CD4-positive, alpha-beta T cell treated with Interleukin-17A for 1 hour (primary cell): ENCODE measurements around the gene ASTN2.

Experiments
- DNase-seq: peaks from one replicate; pipeline ENCODE4 v3.0.0-alpha.2; 2020

ASTN2 gene

GRCh38 chr9:116687754-116688135, 727.1 kb downstream of the ASTN2 start:
- DNase-seq: no peak

- peak; percentile 93 for DNase-seq
Measured at GRCh38 chr9:116687074-116687753, 727.6 kb downstream of the ASTN2 start, which contains the start of gene TRIM32. TRIM32 (plus strand) TSS chr9:116687305; CDS start chr9:116697743, 10,438 bp downstream.

- DNase-seq: no peak
Measured at GRCh38 chr9:116686693-116687073, 728.2 kb downstream of the ASTN2 start.

GRCh38 chr9:116686135-116686534, 728.7 kb downstream of the ASTN2 start:
- DNase-seq: no peak

- no peak for DNase-seq
Measured at GRCh38 chr9:116685166-116685565, 729.7 kb downstream of the ASTN2 start.

- no peak for DNase-seq
Measured at GRCh38 chr9:116683535-116683934, 731.3 kb downstream of the ASTN2 start.

GRCh38 chr9:116674210-116674980, 740.5 kb downstream of the ASTN2 start:
- no peak for DNase-seq

- no peak for DNase-seq
Measured at GRCh38 chr9:116673375-116673774, 741.5 kb downstream of the ASTN2 start.

GRCh38 chr9:116671605-116672004, 743.3 kb downstream of the ASTN2 start:
- no peak for DNase-seq

GRCh38 chr9:116668970-116669695, 745.7 kb downstream of the ASTN2 start:
- no peak for DNase-seq

GRCh38 chr9:116663581-116663980, 751.3 kb downstream of the ASTN2 start:
- no peak for DNase-seq

- DNase-seq: no peak
Measured at GRCh38 chr9:116662646-116663310, 752.1 kb downstream of the ASTN2 start.

- peak; percentile 44 for DNase-seq
Measured at GRCh38 chr9:116661037-116661954, 753.6 kb downstream of the ASTN2 start.

- no peak for DNase-seq
Measured at GRCh38 chr9:116658265-116658664, 756.6 kb downstream of the ASTN2 start.

- DNase-seq: no peak
Measured at GRCh38 chr9:116656977-116657376, 757.9 kb downstream of the ASTN2 start.

GRCh38 chr9:116656501-116656971, 758.3 kb downstream of the ASTN2 start:
- DNase-seq: no peak

- no peak for DNase-seq
Measured at GRCh38 chr9:116654059-116654355, 760.9 kb downstream of the ASTN2 start.

- DNase-seq: no peak
Measured at GRCh38 chr9:116653348-116654058, 761.4 kb downstream of the ASTN2 start.

- no peak for DNase-seq
Measured at GRCh38 chr9:116647515-116647809, 767.4 kb downstream of the ASTN2 start.

- DNase-seq: no peak
Measured at GRCh38 chr9:116646661-116647514, 768.0 kb downstream of the ASTN2 start.
